OCI-M2 (cell line): ENCODE data around the gene CADPS.
"Not testable (repeated sequence)": the region's sequence is repeated elsewhere in the genome, so short reads cannot be mapped to it uniquely, and the experiment has no call there.

Source experiments
- DNase-seq: peaks from one replicate; lab custom pipeline; 2025; ENCODE audit not compliant: unreplicated experiment; lab: John Stamatoyannopoulos, UW

CADPS gene

DNA sequence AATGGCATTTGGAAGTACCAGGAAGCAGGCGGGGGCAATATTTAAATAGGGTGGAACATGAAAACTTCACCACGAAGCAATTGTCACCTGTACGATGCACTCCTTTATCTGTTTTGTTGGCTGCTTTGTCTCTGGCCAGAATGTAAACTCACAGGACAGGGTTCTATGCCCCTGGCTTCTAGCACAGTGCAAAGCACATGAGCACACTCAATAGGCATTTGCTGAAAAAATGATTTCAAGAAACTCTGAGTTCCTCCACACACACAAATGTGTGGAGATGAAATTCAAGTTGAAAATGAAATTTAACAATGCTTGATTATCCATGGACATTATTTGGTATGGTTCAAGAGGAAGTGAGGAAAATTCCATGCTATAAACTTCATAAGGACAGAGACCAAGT is 272.2 kb downstream of the CADPS start:
- DNase-seq = no peak

DNA sequence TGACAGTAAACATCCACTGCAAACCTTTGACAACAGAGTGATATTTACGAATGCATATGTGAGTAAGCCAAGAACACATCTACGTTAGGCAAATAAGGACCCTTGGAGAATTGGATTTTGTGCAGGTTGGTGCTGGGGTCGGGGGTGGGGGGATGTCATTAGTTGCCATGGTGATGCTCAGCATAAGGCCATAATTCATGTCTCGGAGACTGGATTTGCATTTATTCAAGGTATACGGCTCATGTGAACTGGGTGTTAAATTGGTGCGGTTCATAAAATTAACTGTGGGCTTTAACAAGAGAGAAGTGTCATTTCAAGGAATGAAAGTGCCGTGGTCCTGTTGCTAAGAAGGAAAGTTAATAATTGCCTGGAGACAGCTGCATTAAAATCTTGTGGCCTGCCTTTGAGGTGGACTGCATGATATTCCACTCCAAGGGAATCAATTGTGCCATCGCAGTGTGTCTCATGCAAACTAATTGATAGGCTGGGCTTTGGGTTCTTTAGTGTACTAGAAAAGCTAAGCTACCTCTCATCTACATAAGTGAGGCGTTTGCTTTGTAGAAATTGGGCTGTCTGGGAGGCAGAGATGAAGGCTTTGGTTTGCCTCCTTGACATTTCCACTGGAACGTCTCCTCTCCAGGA is 273.0 kb downstream of the CADPS start:
- DNase-seq = no peak

DNA sequence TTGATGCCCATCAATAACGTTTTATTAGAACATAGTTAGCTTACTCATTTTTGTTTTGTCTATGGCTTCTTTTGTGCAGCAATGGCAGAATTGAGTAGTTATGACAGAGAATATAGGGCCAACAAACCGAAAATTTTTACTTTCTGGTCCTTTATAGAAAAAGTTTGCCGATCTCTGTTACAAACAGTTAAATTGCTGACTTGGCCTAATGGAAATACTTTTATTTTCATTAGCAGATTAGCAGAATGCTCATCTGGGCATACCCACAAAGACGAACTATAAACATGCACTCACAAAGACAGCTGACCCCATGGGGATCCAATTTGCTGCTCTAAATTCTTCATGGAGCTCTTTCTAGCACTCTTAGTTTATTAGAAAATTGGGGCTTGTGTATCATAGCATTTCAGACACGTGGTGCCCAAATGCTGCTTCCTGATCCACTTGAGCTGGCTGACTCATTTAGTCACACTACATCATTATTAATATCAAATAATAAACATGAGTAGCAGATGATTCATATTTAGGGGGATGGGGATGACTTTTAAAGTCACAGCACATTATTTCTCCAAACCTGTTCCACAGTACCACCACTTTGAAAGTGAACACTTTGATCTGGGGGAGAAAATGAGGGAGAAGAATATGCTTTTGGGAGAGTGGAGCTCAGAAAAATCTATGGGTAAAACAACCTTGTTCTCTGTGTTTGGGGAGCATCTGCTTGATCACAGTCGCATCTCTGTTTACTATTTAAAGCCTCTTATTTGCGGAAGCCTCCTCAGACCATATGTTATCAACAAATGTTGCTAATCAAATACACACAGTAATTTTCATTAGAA is 273.8 kb downstream of the CADPS start:
- no peak for DNase-seq

DNA sequence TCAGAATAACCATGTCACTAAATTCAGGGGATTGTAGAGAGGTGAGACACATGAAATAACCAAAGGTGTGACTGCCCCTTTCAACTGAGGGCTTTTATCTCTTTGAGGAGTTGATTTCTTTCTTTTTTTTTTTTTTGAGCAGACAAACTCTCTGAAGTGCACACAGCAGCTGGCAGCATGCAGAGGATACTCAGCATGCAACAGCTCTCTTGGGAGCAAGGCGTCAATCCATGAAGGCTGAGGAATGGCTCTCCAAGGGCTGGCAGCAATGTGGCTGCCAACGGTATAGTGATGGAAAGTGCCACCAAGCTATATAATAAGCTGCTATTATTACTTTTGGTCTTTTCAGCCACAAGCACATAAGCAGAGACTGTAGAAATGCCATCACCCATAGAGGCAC is 275.2 kb downstream of the CADPS start:
- no peak for DNase-seq

DNA sequence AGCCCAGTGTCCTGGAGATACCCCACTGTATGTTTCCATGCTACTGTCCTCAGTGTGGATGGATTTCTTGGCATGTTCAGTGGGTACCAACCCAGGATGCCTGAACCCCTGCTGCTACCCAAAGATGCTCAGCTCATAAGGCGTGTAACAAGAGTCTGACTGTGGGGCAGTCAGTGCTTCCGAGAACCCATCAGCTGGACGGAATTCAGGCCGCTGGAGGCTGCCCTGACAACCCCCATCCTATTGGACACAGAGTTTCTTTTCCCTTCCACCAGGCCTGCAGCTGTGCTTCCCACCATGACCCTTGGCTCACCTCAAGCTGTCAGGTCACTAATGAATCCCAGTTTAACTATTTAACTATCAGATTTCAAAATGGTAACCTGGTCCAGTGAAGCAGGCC is 277.7 kb downstream of the CADPS start:
- no peak for DNase-seq

DNA sequence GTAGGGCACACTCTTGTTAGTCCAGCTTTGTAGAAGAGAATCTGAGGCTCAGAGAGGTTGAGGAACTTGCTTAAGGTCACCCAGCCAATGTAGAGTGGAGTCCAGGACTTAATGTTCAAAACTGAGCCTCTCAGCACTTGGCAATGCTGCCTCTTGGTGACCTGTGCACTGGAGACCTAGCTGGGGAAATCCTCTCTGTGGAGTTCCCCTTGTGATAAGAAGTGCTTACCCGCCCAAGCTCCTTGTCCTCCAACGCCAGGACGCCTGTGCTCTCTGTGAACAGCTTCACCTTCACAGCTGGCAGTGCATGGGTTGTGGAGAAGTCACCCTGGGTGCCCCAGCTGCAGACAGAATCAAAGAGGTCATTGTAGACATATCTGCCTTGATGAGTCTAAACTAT is 282.8 kb downstream of the CADPS start:
- DNase-seq = no peak

DNA sequence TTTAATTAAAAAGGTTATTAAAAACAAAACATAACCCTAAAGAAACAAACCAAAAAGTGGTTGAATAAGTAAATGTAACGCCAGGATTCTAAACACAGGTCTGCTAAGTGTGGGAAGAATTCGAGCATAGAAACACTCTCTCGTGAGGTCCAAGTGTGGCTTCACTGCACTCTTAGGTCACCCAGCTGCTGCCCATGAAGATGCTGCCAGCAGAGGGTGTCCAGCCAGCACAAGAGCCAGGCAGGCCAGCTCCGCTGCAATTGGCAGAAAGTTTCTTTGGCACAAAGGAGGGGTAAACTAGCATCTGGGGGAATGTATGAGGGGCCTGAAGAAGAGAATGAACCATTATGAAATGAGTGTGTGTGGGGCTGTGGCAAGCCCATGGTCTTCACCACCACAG is 286.1 kb downstream of the CADPS start:
- DNase-seq = no peak

DNA sequence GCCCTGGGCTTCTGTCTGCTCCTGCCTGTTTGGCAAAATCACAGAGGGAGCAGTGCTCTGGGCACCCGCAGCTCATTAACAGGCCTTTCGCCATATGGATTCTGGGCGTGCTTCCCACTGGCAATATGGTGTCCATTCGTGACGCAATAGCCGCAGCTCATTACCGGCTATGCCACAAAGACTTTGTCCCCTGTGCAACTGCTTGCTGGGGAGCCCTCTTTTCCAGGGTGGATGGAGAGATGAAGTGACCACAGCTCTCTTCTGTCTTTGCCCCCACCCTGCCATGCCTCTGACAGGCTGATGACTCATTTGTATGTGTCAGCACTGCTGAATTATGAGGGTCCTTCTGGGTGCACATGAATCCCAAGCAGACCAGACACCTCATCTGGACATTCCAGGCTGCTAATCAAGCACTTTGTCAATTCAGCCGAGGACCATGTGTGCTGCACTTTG is 287.6 kb downstream of the CADPS start:
- DNase-seq = no peak

DNA sequence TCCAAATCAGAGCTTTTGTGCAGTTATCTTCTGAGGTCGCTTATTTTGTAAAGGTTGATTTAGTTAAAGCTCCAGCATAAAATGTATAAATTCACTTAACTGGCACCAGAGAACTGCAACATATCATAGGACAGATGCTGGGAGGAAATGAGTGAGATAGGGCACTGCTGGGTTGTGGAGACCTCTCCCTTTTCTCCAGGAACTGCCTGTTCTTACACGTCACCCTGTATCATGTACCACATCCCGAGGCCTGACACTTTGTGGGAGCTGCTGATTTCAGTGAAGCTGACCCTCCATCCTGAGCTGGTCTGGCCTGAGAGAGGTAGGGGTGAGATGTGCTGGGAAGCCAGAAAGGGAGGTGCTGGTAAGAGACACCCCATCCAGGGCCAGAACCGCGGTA is 288.0 kb downstream of the CADPS start:
- DNase-seq = no peak

DNA sequence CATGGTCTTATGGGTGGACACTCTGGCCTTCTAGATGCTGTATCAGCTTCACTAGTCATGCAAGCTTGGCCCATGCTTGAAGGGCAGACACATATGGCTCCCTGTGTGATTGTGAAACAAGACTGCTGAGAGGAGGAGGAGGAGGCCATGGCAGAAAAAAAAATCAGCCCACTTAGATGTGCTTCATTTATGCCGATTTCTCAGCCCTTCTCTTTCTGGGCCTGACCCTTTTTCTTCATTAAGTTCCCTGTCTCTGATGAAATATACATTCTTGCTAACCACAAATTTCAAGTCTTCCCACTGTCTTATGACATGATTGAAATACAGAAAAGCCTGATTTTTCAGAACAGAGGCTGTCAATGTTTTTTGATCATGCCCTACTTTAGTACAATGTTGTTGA is 288.9 kb downstream of the CADPS start:
- no peak for DNase-seq

DNA sequence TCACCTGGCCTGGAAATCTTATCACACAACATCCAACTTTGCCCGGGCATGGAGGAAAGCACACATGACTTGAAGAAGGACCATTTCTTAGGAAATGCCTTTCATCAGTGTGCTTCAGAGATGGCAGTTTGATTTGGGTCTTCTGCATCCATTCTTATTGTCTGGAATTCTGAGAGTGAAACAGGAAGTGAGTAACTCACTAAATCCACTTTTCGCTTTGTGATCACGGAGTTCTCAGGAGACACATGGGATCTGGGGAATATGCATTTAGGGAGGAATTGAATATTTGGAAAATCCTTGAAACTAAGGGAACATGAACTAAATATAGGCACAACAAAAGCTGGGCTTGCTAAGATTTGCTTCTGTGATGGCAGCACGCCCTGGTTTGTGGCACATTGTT is 289.4 kb downstream of the CADPS start:
- DNase-seq = no peak

DNA sequence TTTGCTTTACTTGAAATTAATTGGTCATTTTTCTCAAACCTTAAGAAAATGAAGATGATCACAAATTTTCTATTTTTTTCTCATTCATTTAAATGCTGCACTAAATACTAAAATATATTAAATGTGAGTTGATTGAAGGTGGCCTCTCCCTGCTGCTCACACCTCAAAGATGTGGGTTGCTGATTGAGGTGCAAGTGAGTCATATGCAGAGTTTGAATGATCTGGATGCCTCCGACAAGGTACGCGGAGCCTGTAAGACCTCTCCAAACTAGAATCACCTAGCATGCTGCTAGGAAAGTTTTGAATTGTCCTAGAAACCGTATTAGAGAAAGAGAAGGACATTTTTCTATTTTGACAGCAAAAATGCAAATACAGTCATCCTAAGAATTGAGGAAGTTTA is 290.6 kb downstream of the CADPS start:
- DNase-seq = no peak

DNA sequence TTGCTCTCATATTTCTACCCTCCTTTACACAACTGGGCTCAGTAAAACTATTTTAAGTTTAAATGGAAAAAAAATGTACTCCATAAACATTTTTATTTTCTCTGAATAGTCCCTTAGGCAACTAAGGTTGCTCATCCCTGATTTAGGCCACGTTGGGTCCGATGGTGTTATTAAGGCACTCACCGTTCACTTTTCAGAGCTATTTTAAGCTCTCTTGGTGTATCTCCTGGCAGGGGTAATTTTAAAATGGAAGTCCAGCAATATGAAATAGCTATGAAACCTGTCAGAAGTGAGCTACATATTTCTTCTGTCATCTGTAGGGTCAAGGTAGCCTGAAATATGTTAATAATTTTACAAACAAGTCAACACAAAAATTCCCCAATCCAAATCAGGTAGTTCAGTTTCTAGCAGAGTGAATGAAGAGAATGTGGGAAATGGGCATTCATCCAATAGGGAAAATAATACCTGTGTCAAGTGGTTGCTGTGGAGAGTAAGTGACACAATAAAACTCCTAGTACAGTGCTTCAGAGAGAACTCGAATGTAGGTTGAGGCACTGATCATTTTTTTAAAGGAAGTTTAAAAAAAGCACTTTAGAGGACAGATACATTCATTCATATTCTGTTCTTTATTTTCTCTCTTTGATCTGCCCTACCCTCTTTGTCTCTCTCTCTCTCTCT is 292.6 kb downstream of the CADPS start:
- DNase-seq = no peak

DNA sequence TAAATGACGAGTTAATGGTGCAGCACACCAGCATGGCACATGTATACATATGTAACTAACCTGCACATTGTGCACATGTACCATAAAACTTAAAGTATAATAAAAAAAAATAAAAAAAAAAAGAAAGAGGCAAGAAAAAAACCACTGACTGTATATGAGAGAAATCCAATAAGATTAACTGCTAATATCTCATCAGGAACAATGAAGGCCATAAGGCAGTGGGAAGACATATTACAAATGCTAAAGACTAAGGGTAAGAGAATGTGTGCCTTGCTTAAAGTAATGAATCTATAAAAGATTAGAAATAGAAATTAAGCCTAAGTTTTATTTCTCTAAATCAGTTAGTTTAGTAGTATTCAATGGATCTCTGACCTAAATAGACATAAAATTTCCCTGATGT is 294.7 kb downstream of the CADPS start:
- not testable (repeated sequence) for DNase-seq

DNA sequence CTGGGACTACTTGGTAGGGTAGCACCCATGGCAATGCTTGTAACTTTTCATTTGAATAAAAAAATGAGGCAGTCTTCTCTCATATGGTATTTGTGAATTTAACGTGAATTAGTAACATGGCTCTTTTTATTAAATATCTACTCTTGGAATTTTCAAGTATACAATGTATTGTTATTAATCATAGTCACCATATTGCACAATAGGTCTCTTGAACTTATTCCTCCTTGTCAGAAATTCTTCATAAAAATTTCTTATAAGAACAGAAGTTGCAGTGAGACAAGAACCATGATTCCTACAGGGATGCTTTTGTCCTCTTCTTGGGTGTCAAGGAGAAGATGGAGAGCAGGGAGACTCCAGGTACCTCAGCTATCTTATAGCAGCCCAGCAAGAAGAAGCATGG is 298.1 kb downstream of the CADPS start:
- DNase-seq = no peak

DNA sequence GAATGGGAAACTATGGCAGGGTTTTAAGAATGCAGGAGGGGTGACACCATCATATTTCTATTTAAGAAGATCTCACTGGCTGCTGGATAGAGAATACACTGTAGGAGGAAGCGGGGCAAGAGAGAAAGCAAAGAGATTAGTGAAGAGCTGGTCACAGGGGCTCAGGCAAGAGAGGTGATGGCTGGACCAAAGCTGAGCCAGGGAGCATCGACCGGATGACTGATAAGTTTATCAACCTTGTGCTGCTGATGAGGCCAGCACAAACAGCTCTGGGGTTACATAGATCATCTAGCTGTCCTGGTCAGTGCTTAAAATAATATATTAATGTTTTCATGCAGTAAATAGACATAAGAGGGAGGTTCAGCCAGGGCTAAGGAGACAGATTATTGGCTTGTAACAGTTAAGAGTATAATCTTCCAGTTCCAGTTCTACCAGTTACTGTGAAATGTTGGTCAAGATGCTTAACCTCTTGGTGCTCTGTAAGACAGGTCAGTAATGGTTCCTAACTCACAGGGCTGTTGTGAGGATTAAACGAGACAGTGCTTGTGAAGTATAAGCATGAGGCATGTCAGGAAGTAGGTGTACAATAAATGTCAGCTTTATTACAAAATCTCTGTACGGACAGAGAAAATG is 300.8 kb downstream of the CADPS start:
- no peak for DNase-seq

DNA sequence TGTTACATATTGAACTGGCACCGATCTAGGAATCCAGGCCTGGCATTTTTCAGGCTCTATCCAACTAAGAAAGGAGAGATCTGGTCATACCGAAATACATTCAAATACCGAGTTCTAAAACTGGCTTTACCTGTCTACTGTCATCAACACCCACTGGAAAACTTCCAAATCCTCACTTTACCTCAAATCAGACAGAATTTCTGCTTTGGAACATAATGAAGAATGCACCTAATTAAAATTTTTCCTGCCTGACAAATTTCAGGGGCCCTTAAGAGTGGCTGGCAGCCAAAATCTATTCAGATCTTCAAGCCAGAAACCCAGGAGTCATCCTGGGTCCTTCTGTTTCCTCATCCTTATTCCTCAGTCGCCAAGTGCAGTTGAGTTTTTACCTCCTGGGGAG is 303.3 kb downstream of the CADPS start:
- DNase-seq = no peak

DNA sequence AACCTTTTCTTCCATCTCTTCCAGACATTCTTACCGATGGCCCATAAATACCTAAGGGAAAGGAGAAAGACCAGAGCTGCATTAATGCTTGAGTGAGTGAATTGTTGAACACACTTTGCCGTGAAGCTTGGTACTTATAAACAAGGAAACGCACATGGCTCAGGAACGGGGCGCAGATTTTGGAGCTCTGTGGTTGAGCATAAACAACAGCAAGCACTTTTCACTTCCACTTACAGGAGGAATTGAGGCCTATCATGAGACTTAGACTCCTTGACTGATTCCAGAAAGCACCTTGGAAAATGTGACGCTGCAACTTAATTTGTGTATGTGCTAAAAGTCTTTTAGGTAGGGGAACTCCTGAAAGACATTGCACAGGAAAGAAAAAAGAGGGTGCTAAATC is 304.3 kb downstream of the CADPS start:
- no peak for DNase-seq

DNA sequence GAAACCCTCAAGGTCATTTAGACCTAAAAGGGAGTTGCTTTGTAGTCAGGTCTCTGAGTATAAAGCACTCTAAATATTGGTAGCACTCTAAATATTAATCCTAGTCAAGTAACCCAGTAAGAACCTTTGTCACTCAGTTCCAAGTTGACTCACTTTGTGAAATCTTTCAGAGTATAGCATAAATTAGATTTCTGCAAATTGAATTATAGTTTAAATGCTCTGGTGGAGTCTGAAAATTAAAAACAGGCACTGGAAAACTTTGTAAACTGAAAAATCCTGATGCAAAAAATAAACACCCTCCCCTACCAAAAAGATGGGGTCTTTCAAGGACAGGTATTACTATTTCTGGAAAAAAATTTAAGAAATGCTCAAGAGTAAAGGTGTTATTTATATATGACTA is 305.6 kb downstream of the CADPS start:
- DNase-seq = no peak

DNA sequence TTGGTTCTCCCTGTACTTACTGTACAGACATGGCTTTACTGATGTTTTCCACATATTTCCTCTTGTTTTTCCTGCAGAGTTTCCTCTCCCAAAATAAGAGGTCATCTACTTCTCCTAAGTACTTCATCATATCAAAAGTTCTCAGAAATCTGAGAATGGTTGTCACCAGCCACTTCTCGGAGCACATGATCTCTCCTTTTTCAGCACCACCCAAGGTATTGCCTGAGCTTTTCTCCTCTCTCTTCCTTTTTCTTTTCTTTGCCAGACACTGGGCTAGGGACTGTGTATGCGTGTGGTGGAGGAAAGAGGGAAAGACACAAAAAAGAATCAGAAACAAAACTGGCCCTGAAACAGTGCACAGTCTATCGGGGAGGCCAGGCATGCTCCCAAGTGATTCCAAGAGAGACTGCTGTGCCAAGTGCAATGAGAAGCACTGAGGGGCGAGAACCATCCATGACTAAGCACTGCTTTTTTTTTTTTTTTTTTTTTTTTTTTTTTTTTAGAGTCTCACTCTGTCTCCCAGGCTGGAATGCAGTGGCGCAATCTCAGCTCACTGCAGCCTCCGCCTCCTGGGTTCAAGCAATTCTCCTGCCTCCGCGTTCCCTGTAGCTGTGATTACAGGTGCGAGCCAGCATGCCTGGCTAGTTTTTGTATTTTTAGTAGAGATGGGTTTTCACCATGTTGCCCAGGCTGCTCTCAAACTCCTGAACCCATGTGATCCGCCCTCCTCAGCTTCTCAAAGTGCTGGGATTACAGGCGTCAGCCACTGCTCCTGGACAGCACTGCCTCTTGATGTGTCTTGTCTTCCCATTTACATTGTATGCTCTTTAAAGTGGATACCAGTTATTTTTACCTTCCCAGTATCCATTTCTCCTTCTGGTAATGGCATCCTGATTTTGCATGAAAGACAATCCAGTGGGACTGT is 307.9 kb downstream of the CADPS start:
- DNase-seq = no peak
